ENCODE results near the gene PLCB1. TPM values are rescaled to one million over a fixed set of nuclear protein-coding genes. Genes with fewer than 3 reads are reported as not detected.

PLCB1 gene
- total and polyA plus RNA-seq, 2 donors (not counting 3 experiments of a cell fraction or from before 2014, with no cell fraction given), result 10.2 to 53.4 TPM

GRCh38 chr20:8853805-8854338 lies 721.8 kb downstream of the PLCB1 start:
- peak; percentile 84 for FAIRE-seq
- peaks cover 13% of the 10 kb centered on the region for H3K4me1 ChIP-seq (ENCODE audit: control insufficient read depth, extremely low read depth, insufficient read depth, low read length)
- peak overlapping the region; percentile 59 for H2AFZ ChIP-seq (ENCODE audit: low read depth, low read length)
- CTCF ChIA-PET, result interaction anchor here (0.5 to 2.4 kb wide), 104 partner anchors 9 to 1046 kb away, joined by 3 to 45 read pairs (median 5); partner anchors contain the start of gene PLCB4
- POLR2A ChIA-PET, result no interaction called here
- H3K9ac ChIP-seq (replicated peaks; ENCODE audit: extremely low read depth, insufficient read depth, low read length), result no peak overlapping the region
- no peaks in the 10 kb centered on the region for H4K20me1 ChIP-seq (replicated peaks; ENCODE audit: control insufficient read depth, extremely low read depth, insufficient read depth, low read length)
- H3K27ac ChIP-seq (ENCODE audit: insufficient read depth, low read depth, low read length), result no peak overlapping the region
- no peaks in the 10 kb centered on the region for H3K27me3 ChIP-seq (ENCODE audit: control insufficient read depth in 2 of 2, insufficient read depth in 2 of 2, low read length in 2 of 2)
- H3K9me1 ChIP-seq (replicated peaks; ENCODE audit: control insufficient read depth, extremely low read depth, insufficient read depth, low read length), result no peaks in the 10 kb centered on the region
- no peak overlapping the region for H3K4me3 ChIP-seq (replicated peaks in 1 of 3; ENCODE audit: insufficient read depth in 1 of 3, low read depth in 1 of 3, low read length in 3 of 3)
- intact Hi-C loops (cut with micrococcal nuclease) (loop anchor here (1.0 to 10.0 kb wide), 6 partner anchors 41 to 539 kb away; partner anchors contain the start of gene PLCB4), dilution Hi-C loops (cut with MboI; ENCODE audit: extremely low pct_ligation_motif_present, low sequenced_read_pairs) (no loop called here)
- H3K4me2 ChIP-seq (ENCODE audit: insufficient read depth, low read length), result peak overlapping the region; percentile 3
- no peaks in the 10 kb centered on the region for H3K36me3 ChIP-seq (ENCODE audit: control insufficient read depth in 2 of 2, extremely low read depth in 1 of 2, insufficient read depth in 2 of 2, low read length in 2 of 2)
- TF ChIP-seq POLR2AphosphoS5 (IDR thresholded peaks at IDR 0.05; ENCODE audit: insufficient read depth, low read depth, low read length) (no peak), MAX (IDR thresholded peaks at IDR 0.05; ENCODE audit: insufficient read depth, insufficient read length) (no peak), CTCF (IDR thresholded peaks at IDR 0.05; ENCODE audit: extremely low read depth in 1 of 2, insufficient read depth in 1 of 2, low read depth in 1 of 2, low read length in 2 of 2) (peak; percentile 68 to 73), MYC (IDR thresholded peaks at IDR 0.05; ENCODE audit: low read depth, low read length) (no peak), POLR2A (IDR thresholded peaks at IDR 0.05; ENCODE audit: low read depth, low read length) (no peak), JUN (IDR thresholded peaks at IDR 0.05; ENCODE audit: borderline replicate concordance, insufficient read depth, insufficient read length, low read depth) (no peak), FOS (IDR thresholded peaks at IDR 0.05; ENCODE audit: borderline replicate concordance, insufficient read depth, low read length) (no peak), EZH2 (IDR thresholded peaks at IDR 0.05; ENCODE audit: borderline replicate concordance, low read depth, low read length, severe bottlenecking) (no peak), GATA2 (IDR thresholded peaks at IDR 0.05; ENCODE audit: insufficient read depth, insufficient read length, low read depth, low read length) (no peak)
- no peaks in the 10 kb centered on the region for H3K9me3 ChIP-seq (replicated peaks; ENCODE audit: control insufficient read depth, insufficient read depth, low read length)
- no peaks in the 10 kb centered on the region for H3K79me2 ChIP-seq (ENCODE audit: control insufficient read depth, insufficient read depth, low read length)
- DNase-seq (ENCODE audit: low read depth, low spot score), result peak; percentile 90
- BruUV-seq (replicated peaks), result no TSS peak
